IMR-90 (cell line): ENCODE measurements around the gene SNX33. TPM values are rescaled to one million over a fixed set of nuclear protein-coding genes. Genes with fewer than 3 reads are reported as not detected.

Experiments
- ATAC-seq: fragments of 200-7000 bp; cut with Tn5 transposase; 2 replicates; pipeline ENCODE4 v1.9.1; 2020; ENCODE audit warnings: low read depth, mild to moderate bottlenecking, moderate library complexity
- BruUV-seq: library from RNA; stranded (reverse); fragments of 400-500 nt; replicated peaks from 2 replicates; lab custom pipeline; 2021; lab: Mats Ljungman, UMichigan
- CTCF ChIA-PET: fragments of 300-600 bp; formaldehyde crosslinking; extraction: SDS; loops from one replicate; lab custom pipeline; 2021; ENCODE audit warnings: antibody characterized with exemption; lab: Yijun Ruan, JAX
- POLR2A ChIA-PET: fragments of 300-600 bp; sonication (Branson Sonifier 250); formaldehyde crosslinking; loops from one replicate; lab custom pipeline; 2022; ENCODE audit warnings: antibody characterized with exemption; ENCODE audit not compliant: unreplicated experiment; lab: Charles Lee
- DNase-seq: peaks from one replicate; pipeline ENCODE4 v3.0.0; 2013
- H2AFZ ChIP-seq: replicated peaks from 2 replicates; pipeline ENCODE3; 2013; ENCODE audit warnings: low read length, mild to moderate bottlenecking; ENCODE audit not compliant: poor library complexity
- H2AK5ac ChIP-seq: 2 replicates; pipeline ENCODE4 v1.6.1; 2013; ENCODE audit warnings: low read depth, low read length, inconsistent platforms
- H2AK9ac ChIP-seq: replicated peaks from 2 replicates; pipeline ENCODE3; 2013; ENCODE audit warnings: mild to moderate bottlenecking, low read depth, low read length, moderate library complexity; ENCODE audit not compliant: poor library complexity
- H2BK120ac ChIP-seq: 2 replicates; pipeline ENCODE4 v1.6.1; 2013; ENCODE audit warnings: low read depth, low read length, inconsistent platforms
- H2BK15ac ChIP-seq: 3 replicates; pipeline ENCODE4 v1.6.1; 2013; ENCODE audit warnings: low read depth, low read length, inconsistent platforms
- H2BK20ac ChIP-seq: 2 replicates; pipeline ENCODE4 v1.6.1; 2013; ENCODE audit warnings: low read depth, mild to moderate bottlenecking, inconsistent platforms, low read length, moderate library complexity
- H2BK5ac ChIP-seq: 2 replicates; pipeline ENCODE4 v1.6.1; 2013; ENCODE audit warnings: mild to moderate bottlenecking, low read depth, low read length, inconsistent platforms; ENCODE audit not compliant: poor library complexity, severe bottlenecking
- H3K14ac ChIP-seq: replicated peaks from 2 replicates; pipeline ENCODE4 v1.6.1; 2013; ENCODE audit warnings: low read depth, low read length, inconsistent platforms
- H3K18ac ChIP-seq: 2 replicates; pipeline ENCODE4 v1.6.1; 2013; ENCODE audit warnings: low read depth, low read length, control low read depth
- H3K23ac ChIP-seq: 2 replicates; pipeline ENCODE4 v1.6.1; 2013; ENCODE audit warnings: low read depth, low read length, inconsistent platforms
- H3K27ac ChIP-seq: 2 replicates; pipeline ENCODE4 v1.5.1; 2013; ENCODE audit warnings: mild to moderate bottlenecking, control low read depth, low read length; ENCODE audit not compliant: insufficient read depth
- H3K27me3 ChIP-seq: 2 replicates; pipeline ENCODE4 v1.6.1; 2013; ENCODE audit warnings: low read length; ENCODE audit not compliant: control insufficient read depth, insufficient read depth
- H3K36me3 ChIP-seq: 2 replicates; pipeline ENCODE4 v1.6.1; 2013; ENCODE audit warnings: low read length, mixed read lengths; ENCODE audit not compliant: control insufficient read depth, insufficient read depth
- H3K4ac ChIP-seq: 2 replicates; pipeline ENCODE4 v1.6.1; 2013; ENCODE audit warnings: low read depth, low read length, inconsistent platforms
- H3K4me1 ChIP-seq: 2 replicates; pipeline ENCODE4 v1.6.1; 2013; ENCODE audit warnings: low read length, mixed read lengths; ENCODE audit not compliant: control insufficient read depth, insufficient read depth
- H3K4me2 ChIP-seq: 2 replicates; pipeline ENCODE4 v1.6.1; 2013; ENCODE audit warnings: low read depth, mild to moderate bottlenecking, control low read depth, low read length, moderate library complexity
- H3K4me3 ChIP-seq: 2 replicates; pipeline ENCODE4 v1.5.1; 2013; ENCODE audit warnings: low read depth, mild to moderate bottlenecking, control low read depth, low read length, moderate library complexity; ENCODE audit not compliant: insufficient read depth
- H3K56ac ChIP-seq: 2 replicates; pipeline ENCODE4 v1.6.1; 2013; ENCODE audit warnings: low read length, inconsistent platforms; ENCODE audit not compliant: insufficient read depth; ENCODE audit errors: extremely low read depth
- H3K79me1 ChIP-seq, 2 experiments: 2 replicates each; pipeline ENCODE4 v1.6.1; 2013; ENCODE audit warnings: low read length in 2 of 2, inconsistent platforms in 1 of 2, low read depth in 1 of 2
- H3K9ac ChIP-seq: 2 replicates; pipeline ENCODE4 v1.6.1; 2013; ENCODE audit warnings: low read depth, low read length, control low read depth
- H3K9me1 ChIP-seq: 2 replicates; pipeline ENCODE4 v1.6.1; 2013; ENCODE audit warnings: low read length, inconsistent platforms; ENCODE audit not compliant: insufficient read depth
- H3K9me3 ChIP-seq: 2 replicates; pipeline ENCODE4 v1.6.1; 2013; ENCODE audit warnings: low read length; ENCODE audit not compliant: control insufficient read depth, insufficient read depth
- H4K20me1 ChIP-seq: 2 replicates; pipeline ENCODE4 v1.6.1; 2013; ENCODE audit warnings: low read length, inconsistent platforms; ENCODE audit not compliant: insufficient read depth
- H4K5ac ChIP-seq: 2 replicates; pipeline ENCODE4 v1.6.1; 2013; ENCODE audit warnings: mild to moderate bottlenecking, low read depth, low read length, control low read depth
- H4K8ac ChIP-seq, 2 experiments: 2 replicates each; pipeline ENCODE4 v1.6.1; 2013; ENCODE audit warnings: low read depth in 2 of 2, low read length in 2 of 2, control low read depth in 1 of 2, inconsistent platforms in 1 of 2
- H4K91ac ChIP-seq: 2 replicates; pipeline ENCODE4 v1.6.1; 2013; ENCODE audit warnings: low read depth, low read length, inconsistent platforms; ENCODE audit not compliant: insufficient read depth
- BHLHE40 ChIP-seq: fragments of 150-350 bp; IDR thresholded peaks from 2 replicates; pipeline ENCODE4 v1.6.1; 2016; ENCODE audit warnings: mild to moderate bottlenecking, low read depth, low read length
- CEBPB ChIP-seq: IDR thresholded peaks from 2 replicates; pipeline ENCODE4 v1.6.1; 2012; ENCODE audit warnings: low read depth, low read length, improper control_type of control experiment
- CHD1 ChIP-seq: IDR thresholded peaks from 2 replicates; pipeline ENCODE4 v1.6.1; 2012; ENCODE audit warnings: low read depth, low read length, improper control_type of control experiment
- CTCF ChIP-seq: conservative IDR thresholded peaks from 2 replicates; pipeline ENCODE4 v1.5.1; 2012; ENCODE audit warnings: mild to moderate bottlenecking, low read depth, low read length, improper control_type of control experiment
- ELK1 ChIP-seq: fragments of 150-350 bp; IDR thresholded peaks from 2 replicates; pipeline ENCODE4 v1.6.1; 2016; ENCODE audit warnings: low read depth, mild to moderate bottlenecking, low read length, moderate library complexity, borderline replicate concordance
- FOS ChIP-seq: fragments of 150-350 bp; IDR thresholded peaks from 2 replicates; pipeline ENCODE4 v1.6.1; 2016; ENCODE audit warnings: low read depth, low read length
- MAFK ChIP-seq: IDR thresholded peaks from 2 replicates; pipeline ENCODE4 v1.6.1; 2012; ENCODE audit warnings: low read depth, low read length, improper control_type of control experiment
- MAZ ChIP-seq: IDR thresholded peaks from 2 replicates; pipeline ENCODE4 v1.6.1; 2012; ENCODE audit warnings: low read depth, mild to moderate bottlenecking, low read length, improper control_type of control experiment, moderate library complexity, borderline replicate concordance
- MXI1 ChIP-seq: IDR thresholded peaks from 2 replicates; pipeline ENCODE4 v1.6.1; 2012; ENCODE audit warnings: low read depth, mild to moderate bottlenecking, low read length, moderate library complexity, borderline replicate concordance
- NFE2L2 ChIP-seq: fragments of 150-350 bp; IDR thresholded peaks from 2 replicates; pipeline ENCODE4 v1.6.1; 2016; ENCODE audit warnings: low read depth, mild to moderate bottlenecking, low read length
- POLR2A ChIP-seq: IDR thresholded peaks from 2 replicates; pipeline ENCODE4 v1.6.1; 2012; ENCODE audit warnings: mild to moderate bottlenecking, low read depth, low read length
- RCOR1 ChIP-seq: IDR thresholded peaks from 2 replicates; pipeline ENCODE4 v1.6.1; 2012; ENCODE audit warnings: mild to moderate bottlenecking, low read length, improper control_type of control experiment; ENCODE audit not compliant: insufficient replicate concordance
- RFX5 ChIP-seq: IDR thresholded peaks from 2 replicates; pipeline ENCODE4 v1.8.0; 2012; ENCODE audit warnings: low read depth, mild to moderate bottlenecking, low read length, moderate library complexity
- SMC3 ChIP-seq: fragments of 150-350 bp; IDR thresholded peaks from 2 replicates; pipeline ENCODE4 v1.6.1; 2016; ENCODE audit warnings: low read depth, mild to moderate bottlenecking, antibody characterized with exemption, low read length, moderate library complexity
- USF2 ChIP-seq: fragments of 150-350 bp; IDR thresholded peaks from 2 replicates; pipeline ENCODE4 v1.6.1; 2017; ENCODE audit warnings: mild to moderate bottlenecking, antibody characterized with exemption, low read length, low read depth
- WGBS, 2 experiments: methylation state at CpG; one replicate each; pipeline versions ENCODE4 v1.1.5 to v1.1.7; 2013; ENCODE audit warnings: missing lambda C conversion rate in 2 of 2; ENCODE audit not compliant: insufficient read length in 1 of 2; ENCODE audit errors: extremely low coverage in 2 of 2; 5-methylcytosine and 5-hydroxymethylcytosine counted together
- dilution Hi-C: fragments of 300-500 bp; cut with HindIII; formaldehyde crosslinking; loops from one replicate; pipeline ENCODE4 v1.14.3; 2018; ENCODE audit warnings: low sequenced_read_pairs; ENCODE audit not compliant: unreplicated experiment
- in situ Hi-C: fragments of 300-500 bp; cut with MboI; formaldehyde crosslinking; loops from 3 replicates; pipeline ENCODE4 v1.14.3; 2019; ENCODE audit warnings: low sequenced_read_pairs, inconsistent platforms, mixed read lengths
- intact Hi-C: fragments of 100-400 bp; cut with micrococcal nuclease; formaldehyde crosslinking; loops from 2 replicates; pipeline ENCODE4 v1.10.0; 2022
- polyA plus RNA-seq, 3 experiments: library from polyadenylated mRNA; depleted of rRNA; stranded (reverse); fragments of >200 nt; gene quantifications; 2 replicates each; pipeline ENCODE4 v1.2.3, GENCODE V29; 2012; ENCODE audit warnings: low replicate concordance in 1 of 3
- total RNA-seq: library from RNA; depleted of rRNA; stranded (reverse); fragments of >200 nt; gene quantifications from 2 replicates; pipeline ENCODE4 v1.2.3, GENCODE V29; 2012

Gene SNX33
- total and polyA plus RNA-seq, 2 of the 4 experiments (the other 2 are of a cell fraction), result 12.7 to 14.6 TPM

- H4K8ac ChIP-seq, result no peak overlapping the region; a peak in 1 of 4 replicates
- H3K27me3 ChIP-seq, result no peaks in the 10 kb centered on the region
- ChIA-PET POLR2A (no interaction called here), CTCF (no interaction called here)
- H2AK5ac ChIP-seq, result peak overlapping the region; percentile 47; the same call in 1 of the 2 replicates
- H2BK20ac ChIP-seq, result no peak overlapping the region
- H3K4me2 ChIP-seq, result no peak overlapping the region
- no TSS peak for BruUV-seq
- peaks cover 10% of the 10 kb centered on the region for H3K4me1 ChIP-seq
- DNase-seq (peak; percentile 55), ATAC-seq (no peak)
- no peaks in the 10 kb centered on the region for H3K9me3 ChIP-seq
- no peak overlapping the region for H3K27ac ChIP-seq
- H4K91ac ChIP-seq, result no peak overlapping the region
- TF ChIP-seq BHLHE40, result no peak
- TF ChIP-seq ELK1, result no peak
- no peak for TF ChIP-seq CTCF
- TF ChIP-seq MAZ, result no peak
- TF ChIP-seq RFX5, result no peak
- TF ChIP-seq RCOR1, result no peak
- no peak for TF ChIP-seq MAFK
- no peak for TF ChIP-seq CEBPB
- no peak for TF ChIP-seq POLR2A
- no peak for TF ChIP-seq CHD1
- TF ChIP-seq MXI1, result no peak
- TF ChIP-seq SMC3, result no peak
- TF ChIP-seq FOS, result no peak
- no peak for TF ChIP-seq USF2
- no peak for TF ChIP-seq NFE2L2
- H2BK15ac ChIP-seq, result no peak overlapping the region
- no peak overlapping the region for H3K56ac ChIP-seq
- H3K18ac ChIP-seq, result no peak overlapping the region
- dilution Hi-C loops, result no loop called here
- peaks cover 8% of the 10 kb centered on the region; the same call in 1 of the 2 replicates for H3K9me1 ChIP-seq
- H3K79me1 ChIP-seq, result peaks cover 23 to 46% of the 10 kb centered on the region in 2 experiments
- no CpG with 5 or more reads among the region's 2 CpGs for whole genome bisulfite sequencing, 2 experiments
- no peak overlapping the region for H3K4me3 ChIP-seq
- intact Hi-C loops, result no loop called here
- no peak overlapping the region for H3K9ac ChIP-seq
- peak overlapping the region; percentile 23; the same call in 1 of the 2 replicates for H3K23ac ChIP-seq
- H2BK5ac ChIP-seq, result no peak overlapping the region
- peaks cover 1% of the 10 kb centered on the region; the same call in 1 of the 2 replicates for H3K36me3 ChIP-seq
- no peak overlapping the region for H2AFZ ChIP-seq
- no peak overlapping the region for H3K4ac ChIP-seq
- no peak overlapping the region for H2AK9ac ChIP-seq
- H4K20me1 ChIP-seq, result peaks cover 10% of the 10 kb centered on the region
- no peak overlapping the region for H4K5ac ChIP-seq
- no peak overlapping the region for H3K14ac ChIP-seq
- H2BK120ac ChIP-seq, result peak overlapping the region; percentile 2; the same call in 1 of the 2 replicates
- in situ Hi-C loops, result no loop called here
Observed at GRCh38 chr15:75644376-75644775, 3.3 kb upstream of the SNX33 start.
